Stimulated activated CD8-positive, alpha-beta memory T cell treated with anti-CD3 and anti-CD28 coated beads, Interleukin-12 subunit alpha, Interleukin-12 subunit beta, amount 100 ng/mL, for 4 hours (primary cell): Measurements from ENCODE around the gene ADAMTS12.
"Not testable (repeated sequence)": the region's sequence is repeated elsewhere in the genome, so short reads cannot be mapped to it uniquely, and the experiment has no call there.

ENCODE experiments used
- DNase-seq: peaks from one replicate; pipeline ENCODE4 v3.0.0-alpha.2; 2020; ENCODE audit warnings: low read depth

ADAMTS12 gene

GRCh38 chr5:33901156-33901555 lies 9.4 kb upstream of the ADAMTS12 start:
- DNase-seq, result no peak

- DNase-seq, result no peak
These were observed 2.8 kb upstream of the ADAMTS12 start for GRCh38 chr5:33894566-33894965.

DNA sequence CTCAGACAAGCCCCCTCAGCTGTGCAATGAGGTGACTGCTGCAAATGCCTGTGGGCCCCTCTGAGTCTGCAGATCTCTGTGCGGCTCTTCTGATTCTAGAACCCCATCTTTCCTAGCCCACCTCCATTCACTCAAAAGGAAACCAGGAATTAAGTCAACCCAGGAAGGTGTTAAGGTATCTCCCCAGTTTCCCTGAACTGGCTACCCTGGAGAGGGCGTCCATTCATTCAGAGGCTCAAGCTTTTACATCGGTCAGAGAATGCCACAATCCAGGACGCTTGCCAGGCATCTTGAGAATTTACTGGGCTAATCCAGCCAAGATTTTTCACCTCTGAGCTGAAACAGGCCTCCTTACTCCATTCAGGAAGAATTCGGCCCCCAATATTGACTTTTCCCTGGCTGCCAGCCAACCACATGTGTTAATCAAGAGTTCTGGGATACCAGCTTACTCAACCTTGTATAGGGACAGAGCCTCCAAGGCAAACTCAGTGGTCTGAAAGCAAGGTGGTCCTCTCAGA lies 889 bp upstream of the ADAMTS12 start:
- DNase-seq, result no peak

DNA sequence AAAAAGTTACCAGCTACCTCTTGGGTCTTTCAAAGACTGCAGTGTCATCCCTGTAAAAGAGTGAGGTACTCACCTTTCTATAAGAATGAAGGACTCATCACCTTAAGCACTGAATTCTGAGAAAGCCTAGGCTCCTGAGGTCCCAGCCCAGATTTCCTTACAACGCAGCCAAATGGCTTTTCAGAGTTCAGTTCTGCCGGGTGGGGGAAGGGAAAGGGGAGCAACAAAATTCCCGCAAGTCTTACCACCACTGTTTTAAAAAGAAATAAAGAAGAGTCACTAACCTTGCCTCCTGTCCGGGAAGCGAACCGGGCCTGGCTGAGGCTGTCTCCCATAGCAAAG lies 373 bp downstream of the ADAMTS12 start:
- no peak for DNase-seq

- no peak for DNase-seq
These were observed 1.4 kb downstream of the ADAMTS12 start for GRCh38 chr5:33890131-33891032.

GRCh38 chr5:33888587-33888986 lies 3.2 kb downstream of the ADAMTS12 start:
- DNase-seq, result no peak

DNA sequence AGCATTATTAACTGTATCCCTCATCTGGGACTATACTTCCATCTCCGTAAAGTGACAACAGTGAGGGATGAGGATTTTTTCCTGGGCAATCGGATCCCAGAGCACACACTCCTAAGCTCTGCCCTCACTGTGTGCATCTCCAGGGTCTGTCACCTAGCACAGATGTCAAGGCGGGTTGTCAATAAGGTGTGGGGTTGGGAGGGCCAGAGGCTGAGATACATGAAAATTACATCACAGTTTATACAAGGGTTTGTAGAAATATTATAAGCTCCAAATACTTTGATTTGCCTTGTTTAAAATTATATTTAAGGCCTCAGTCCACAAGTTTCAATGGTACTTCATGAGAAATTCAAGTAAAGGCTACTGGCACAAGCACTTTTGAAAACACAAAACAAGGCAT lies 4.5 kb downstream of the ADAMTS12 start:
- DNase-seq, result no peak

- DNase-seq, result no peak
These were observed 5.5 kb downstream of the ADAMTS12 start for GRCh38 chr5:33886283-33886682.

GRCh38 chr5:33885679-33886078 lies 6.1 kb downstream of the ADAMTS12 start:
- no peak for DNase-seq

- DNase-seq, result no peak
These were observed 8.3 kb downstream of the ADAMTS12 start for GRCh38 chr5:33883482-33883881.

- no peak for DNase-seq
These were observed 11.5 kb downstream of the ADAMTS12 start for GRCh38 chr5:33880319-33880718.

- no peak for DNase-seq
These were observed 14.3 kb downstream of the ADAMTS12 start for GRCh38 chr5:33877449-33877848.

DNA sequence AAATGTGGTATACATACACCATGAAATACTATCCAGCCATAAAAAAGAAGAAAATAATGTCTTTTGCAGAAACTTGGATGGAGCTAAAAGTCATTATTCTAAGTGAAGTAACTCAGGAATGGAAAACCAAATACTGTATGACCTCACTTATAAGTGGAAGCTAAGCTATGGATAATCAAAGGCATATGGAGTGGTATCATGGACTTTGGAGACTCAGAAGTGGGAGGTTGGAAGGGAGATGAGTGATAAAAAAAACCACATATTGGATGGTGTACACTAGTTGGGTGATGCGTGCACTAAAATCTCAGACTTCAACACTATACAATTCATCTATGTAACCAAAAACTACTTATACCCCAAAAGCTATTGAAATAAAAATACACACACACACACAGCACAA lies 24.5 kb downstream of the ADAMTS12 start:
- no peak for DNase-seq

DNA sequence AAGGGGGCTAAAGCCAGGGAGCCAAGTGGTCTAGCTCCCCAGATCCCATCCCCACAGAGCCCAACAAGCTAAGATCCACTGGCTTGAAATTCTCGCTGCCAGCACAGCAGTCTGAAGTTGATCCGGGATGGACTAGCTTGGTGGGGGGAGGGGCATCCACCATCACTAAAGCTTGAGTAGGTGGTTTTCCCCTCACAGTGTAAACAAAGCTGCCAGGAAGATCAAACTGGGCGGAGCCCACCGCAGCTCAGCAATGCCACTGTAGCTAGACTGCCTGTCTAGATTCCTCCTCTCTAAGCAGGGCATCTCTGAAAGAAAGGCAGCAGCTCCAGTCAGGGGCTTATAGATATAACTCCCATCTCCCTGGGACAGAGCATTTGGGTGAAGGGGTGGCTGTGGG lies 32.6 kb downstream of the ADAMTS12 start:
- not testable (repeated sequence) for DNase-seq

GRCh38 chr5:33857037-33857436 lies 34.8 kb downstream of the ADAMTS12 start:
- no peak for DNase-seq

DNA sequence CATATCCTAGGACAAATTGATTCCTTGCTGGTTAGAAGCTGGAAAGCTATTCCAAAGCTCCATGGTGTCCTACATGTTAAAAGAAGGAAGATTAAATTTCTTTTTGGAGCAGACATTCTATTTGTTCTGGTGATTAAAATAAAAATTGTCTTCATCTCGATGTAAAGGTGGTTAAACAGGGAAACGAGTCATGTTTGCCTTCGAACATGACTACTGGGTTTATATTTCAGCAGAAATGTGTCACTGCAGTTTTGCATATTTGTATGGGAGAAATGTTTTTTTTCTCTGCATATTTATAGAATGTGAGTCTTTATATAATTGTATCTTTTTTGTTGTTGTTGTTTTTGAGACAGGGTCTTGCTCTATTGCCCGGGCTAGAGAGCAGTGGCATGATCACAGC lies 36.4 kb downstream of the ADAMTS12 start:
- no peak for DNase-seq

DNA sequence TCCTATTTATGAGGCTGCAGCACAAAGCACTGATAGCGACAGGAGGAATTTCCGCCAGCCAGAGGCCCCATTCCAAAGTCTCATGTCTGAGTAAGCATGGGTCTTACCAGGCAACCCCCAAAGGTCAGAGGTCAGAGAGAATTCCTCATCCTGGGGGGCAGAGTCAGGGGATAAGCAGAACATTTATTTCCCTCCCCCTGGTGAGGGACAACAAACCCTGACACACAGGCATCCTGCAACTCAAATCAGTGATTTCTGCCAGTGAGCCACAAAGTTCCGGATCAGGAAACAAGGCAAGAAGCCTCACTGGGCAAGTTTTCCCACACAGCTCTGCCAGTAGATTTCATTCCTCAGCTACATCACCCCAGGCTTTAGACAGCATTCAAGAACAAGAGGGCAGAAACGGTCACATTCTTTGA lies 37.0 kb downstream of the ADAMTS12 start:
- no peak for DNase-seq

DNA sequence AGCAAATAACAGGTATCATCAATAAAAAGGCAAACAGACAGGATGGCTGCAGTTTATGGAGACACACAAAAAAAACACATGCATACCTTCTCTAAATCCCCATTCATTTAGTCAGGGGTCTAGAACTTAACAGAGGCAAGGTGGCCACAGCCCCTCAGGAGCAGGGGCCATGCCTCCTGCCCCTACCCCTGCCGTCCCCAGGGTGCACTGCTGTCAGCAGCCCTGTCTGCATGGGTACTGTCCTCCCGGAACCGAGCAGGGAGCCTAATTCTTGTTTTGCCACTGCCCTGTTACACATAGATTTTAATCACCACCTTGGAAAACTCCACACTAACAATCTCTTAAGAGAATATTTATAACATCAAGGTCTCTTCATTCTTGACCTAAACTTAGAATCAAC lies 39.0 kb downstream of the ADAMTS12 start:
- no peak for DNase-seq

DNA sequence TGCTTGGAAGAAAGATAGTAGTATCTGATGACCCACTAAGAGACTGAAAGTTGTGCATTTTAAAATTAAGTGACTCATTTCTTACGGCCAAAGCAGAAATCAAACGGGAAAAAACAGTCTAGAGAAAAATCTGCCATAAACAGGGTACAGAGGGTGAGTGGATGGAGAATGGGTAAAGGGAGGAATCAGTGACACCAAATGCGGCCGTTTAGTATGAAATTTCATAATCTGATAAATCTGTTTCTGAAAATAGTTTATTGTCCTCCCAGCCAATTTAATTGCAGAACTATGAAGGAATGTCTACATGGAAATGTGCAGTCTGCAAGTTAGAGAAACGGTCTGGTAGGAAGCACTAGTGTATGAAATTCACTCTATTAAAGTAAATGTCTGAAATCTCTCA lies 39.5 kb downstream of the ADAMTS12 start:
- DNase-seq, result no peak

DNA sequence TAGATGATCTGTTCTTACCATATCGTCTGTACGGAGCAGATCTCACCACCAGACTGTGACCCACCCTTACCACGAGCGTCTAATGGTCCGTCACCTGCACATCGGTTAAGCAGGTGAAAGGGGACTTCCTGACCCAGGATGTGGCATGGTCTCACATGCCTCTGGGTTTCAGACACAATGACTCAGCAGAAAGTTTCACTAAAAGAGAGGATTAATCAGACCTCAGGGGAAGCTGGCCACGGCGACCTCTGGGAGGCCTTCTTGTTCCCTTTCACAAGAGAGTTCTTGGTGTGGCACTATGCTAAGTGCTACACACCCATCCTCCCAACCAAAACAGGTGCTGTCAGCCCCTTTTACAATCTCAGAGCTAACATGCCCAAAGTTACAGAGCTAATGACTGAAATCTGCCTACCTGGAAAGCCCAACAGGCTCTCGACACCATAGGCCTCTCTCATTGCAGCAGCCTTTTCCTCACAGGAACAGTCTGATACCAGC lies 41.6 kb downstream of the ADAMTS12 start:
- no peak for DNase-seq

GRCh38 chr5:33848554-33848953 lies 43.2 kb downstream of the ADAMTS12 start:
- DNase-seq, result no peak

DNA sequence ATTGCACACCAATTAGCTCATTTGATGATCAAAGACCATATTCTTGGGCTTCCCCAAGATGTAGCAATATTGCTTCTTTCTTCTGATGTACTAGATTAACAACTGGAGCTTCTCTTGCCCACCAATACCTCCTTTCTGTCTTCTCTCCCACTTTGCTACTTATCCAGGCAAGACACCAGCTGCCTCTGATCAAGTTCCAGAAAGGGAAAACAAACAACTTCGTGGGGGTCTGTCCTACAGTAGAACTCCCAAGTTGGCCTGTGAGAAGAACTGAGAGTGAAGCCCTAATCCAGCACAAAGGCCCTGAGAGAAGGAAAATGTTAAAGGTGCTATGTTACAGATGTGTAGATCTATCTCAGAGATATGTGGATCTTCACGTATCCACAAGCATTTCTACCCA lies 44.9 kb downstream of the ADAMTS12 start:
- DNase-seq, result no peak

DNA sequence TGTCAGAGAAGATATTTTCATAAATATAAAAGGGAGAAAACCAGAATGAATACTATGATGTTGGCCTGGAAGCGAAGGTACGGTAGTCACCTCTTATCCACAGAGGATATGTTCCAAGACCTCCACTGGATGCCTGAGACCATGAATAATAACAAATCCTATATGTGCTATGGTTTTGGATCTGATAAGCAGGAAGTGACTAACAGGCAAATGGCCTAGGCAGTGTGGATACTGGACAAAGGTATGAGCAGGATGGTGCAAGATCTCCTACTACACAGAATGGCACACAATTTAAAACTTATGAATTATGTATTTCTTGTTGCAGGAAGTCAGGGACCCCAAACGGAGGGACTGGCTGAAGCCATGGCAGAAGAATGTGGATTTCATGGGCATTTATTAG lies 48.2 kb downstream of the ADAMTS12 start:
- DNase-seq, result no peak

DNA sequence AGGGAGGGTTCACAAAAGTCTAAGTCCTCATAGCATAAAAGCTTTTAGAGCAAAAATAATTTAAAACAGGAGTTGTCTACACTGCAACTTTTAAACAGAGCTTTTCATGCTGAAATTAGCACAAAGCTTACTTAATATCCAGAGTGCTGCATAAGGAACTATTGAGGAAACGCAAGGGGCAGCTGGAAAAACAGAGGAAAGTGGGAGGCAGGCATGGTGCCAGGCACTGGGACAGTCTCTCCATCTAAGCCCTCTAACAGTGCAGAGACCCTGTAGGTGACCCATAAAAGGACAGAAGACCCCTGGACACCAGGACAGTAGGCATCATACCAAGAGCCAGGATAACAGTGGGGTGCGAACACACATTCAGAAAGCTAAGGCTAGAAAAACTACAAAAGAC lies 49.3 kb downstream of the ADAMTS12 start:
- DNase-seq, result no peak
